HG03139 (cell line): ENCODE data around the gene PPP2R2B.
"Not testable (repeated sequence)": the region's sequence is repeated elsewhere in the genome, so short reads cannot be mapped to it uniquely, and the experiment has no call there.

Source experiments
- ATAC-seq: cut with Tn5 transposase; IDR thresholded peaks from one replicate; pipeline ENCODE4 v1.9.1; 2021; ENCODE audit not compliant: unreplicated experiment

The PPP2R2B gene

DNA sequence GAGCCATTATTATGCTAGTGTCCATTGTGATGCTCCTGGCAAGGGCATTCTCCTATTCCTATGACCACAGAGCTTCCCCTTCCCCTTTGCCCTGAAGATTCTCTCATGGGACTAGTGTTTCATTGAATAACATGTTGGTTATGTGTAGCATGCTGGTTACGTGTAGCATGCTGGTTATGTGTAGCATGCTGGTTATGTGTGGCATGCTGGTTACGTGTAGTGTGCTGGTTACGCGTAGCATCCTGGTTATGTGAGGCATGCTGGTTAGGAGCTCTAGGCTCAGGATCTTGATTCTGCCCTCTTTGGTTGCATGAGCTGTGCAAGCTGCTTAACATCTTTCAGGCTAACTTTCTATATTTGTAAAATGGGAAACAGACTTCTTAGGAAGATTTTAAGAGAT lies 316.1 kb downstream of the PPP2R2B start:
- ATAC-seq = no peak

DNA sequence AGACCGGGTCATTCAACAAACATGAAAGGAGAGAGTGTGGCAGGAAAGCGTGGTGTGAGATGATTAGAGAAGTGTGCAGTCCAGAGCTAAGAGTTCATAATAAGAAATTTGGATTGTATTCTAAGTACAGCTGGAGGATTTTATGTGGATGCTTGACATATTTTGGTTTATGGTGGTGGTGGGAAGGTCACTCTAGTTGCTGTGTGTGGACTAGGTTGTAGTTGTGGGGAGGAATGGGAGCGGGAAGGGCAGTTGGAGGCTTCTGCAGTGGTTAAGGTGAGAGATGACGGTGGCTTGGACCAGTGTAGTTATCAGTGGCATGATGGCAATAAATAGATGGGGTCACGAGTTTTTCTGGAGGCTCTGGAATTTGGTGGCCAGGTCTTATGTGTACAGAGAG lies 316.8 kb downstream of the PPP2R2B start:
- no peak for ATAC-seq

GRCh38 chr5:146560205-146560812 lies 318.2 kb downstream of the PPP2R2B start:
- ATAC-seq = no peak

DNA sequence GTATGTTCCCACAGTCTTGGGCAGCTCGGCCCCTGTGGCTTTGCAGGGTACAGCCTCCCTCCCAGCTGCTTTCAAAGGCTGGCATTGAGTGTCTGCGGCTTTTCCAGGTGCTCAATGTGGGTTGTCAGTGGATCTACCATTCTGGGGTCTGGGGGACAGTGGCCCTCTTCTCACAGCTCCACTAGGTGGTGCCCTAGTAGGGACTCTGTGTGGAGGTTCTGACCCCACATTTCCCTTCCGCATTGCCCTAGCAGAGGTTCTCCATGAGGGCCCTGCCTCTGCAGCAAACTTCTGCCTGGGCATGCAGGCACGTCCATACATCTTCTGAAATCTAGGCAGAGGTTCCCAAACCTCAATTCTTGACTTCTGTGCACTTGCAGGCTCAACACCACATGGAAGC lies 321.7 kb downstream of the PPP2R2B start:
- not testable (repeated sequence) for ATAC-seq

- ATAC-seq = no peak
These were observed 325.1 kb downstream of the PPP2R2B start for GRCh38 chr5:146553446-146553845.

DNA sequence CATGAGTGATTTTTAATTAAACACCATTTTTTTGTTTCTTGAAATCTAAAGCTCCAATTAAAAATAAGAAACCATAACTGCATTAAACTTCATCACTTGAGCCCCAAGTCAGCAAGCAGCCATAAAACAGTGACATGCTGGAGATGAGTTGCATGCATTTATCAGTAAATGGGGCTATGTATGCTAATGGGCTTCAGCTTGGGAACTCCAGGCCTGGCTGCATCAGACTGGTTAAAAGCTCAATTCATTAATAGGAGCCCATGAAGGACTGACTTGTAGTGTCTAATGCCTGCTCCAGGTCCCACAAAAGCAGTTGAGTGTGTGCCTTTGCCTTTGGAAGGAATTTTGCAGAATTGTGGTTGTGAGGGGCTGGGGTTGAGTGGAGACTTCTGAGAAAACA lies 328.9 kb downstream of the PPP2R2B start:
- no peak for ATAC-seq

DNA sequence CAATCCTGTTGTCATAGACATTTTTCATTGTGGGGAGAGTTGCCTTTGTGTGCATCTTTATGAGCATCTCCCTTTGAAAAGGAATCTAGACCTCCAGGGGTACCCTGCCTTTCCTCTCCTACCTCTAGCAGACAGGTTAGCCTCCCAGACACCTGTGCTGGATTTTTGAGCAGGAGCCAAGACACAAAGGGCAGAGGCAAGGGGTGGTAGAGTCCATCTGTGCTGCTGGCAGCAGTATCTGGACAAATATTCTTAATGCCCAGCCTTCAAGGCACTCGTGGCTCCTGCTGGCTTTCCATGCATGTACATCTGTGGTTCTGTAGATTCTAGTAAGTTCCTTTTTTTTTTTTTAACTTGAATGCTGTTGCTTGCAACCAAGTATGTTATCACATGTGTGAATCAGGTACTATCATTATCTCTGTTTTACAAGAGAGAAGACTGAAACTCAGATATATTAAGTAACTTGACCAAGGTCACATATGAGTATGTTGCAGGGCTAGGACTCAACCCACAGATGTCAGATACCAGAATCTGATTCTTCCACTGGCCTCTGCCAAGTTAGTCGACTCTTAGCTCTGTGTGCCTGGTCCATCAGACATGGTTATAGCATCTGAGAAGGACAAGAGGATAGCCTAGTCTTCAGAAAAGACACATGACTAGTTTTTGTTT lies 329.6 kb downstream of the PPP2R2B start:
- ATAC-seq = no peak

GRCh38 chr5:146544232-146544631 lies 334.3 kb downstream of the PPP2R2B start:
- ATAC-seq = no peak

DNA sequence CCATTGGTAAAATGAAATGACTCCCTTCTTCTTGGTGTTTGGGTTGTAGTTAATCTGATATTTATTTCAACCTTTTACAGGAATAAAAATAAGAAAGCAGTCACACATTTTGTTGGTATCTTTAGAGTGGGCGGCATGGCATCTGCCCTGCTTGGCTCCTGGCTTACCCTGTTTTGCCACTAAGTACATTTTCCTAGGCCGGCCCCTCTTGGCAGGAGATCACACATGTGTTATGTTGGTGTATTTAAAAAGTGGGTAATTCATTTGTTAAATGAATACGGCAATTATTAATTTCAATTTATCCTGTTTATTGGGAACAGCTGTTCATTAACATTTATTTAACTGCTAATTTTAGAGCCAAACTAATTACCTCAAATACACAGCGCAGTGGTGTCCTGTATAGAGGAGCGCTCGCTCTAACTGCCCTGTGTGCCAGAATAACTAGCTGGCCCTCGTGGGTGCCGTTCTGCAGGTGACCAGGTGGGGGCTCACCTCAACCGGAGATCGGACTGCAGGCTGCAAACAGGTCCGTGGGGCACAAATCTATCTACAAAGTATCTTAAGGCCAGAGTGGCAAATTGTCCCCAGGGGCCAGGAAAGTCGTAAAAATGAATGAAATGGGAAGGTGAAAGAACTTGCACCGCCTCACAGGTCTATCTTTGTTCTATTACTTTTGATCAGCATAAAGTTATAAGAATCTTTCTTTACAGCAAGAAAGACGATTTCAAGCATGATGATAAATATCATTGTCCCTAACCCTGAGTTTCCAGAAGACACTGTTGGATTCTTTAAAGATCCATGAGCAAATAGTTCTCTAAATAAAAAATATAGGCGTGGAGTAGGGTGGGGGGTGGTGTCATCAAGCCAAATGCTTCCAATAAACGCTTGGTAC lies 336.4 kb downstream of the PPP2R2B start:
- peak; percentile 91 for ATAC-seq

DNA sequence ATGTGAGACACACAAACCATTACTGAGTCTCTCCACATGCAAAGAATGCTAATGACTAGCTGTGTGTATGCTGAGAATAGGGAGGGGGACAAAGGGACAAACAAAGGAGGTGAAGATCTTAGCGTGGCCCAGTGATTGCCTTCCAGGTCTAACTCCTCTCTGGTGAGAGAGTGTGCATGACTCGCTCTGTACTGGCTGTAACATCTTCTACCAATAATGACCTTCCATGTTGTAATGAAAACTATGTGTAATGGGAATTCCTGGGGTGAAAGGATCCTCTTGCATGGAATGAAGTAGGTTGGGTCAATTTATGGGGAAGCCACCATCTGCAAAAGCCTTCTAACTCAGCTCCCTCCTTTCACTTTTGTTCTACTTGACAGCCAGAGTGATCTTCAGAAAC lies 338.1 kb downstream of the PPP2R2B start:
- no peak for ATAC-seq

- no peak for ATAC-seq
These were observed 338.6 kb downstream of the PPP2R2B start for GRCh38 chr5:146539973-146540372.

DNA sequence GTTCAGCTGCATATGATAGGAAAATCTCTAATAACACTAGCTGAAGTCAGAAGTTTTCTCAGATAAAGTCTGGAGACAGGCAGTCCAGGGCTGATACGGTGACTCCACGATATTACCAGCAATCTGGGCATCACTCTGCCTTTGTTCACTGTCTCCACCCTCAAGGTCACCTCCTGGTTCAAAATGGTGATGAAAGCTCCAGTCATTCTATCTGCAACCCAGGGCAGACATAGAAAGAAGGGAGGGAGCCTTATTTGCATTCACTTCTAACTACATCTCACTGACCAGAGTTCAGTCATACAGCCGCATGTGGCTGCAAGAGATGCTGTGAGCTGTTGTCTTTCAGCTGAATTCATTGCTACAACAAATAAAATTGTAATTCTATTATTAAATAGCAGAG lies 340.1 kb downstream of the PPP2R2B start:
- ATAC-seq = no peak

DNA sequence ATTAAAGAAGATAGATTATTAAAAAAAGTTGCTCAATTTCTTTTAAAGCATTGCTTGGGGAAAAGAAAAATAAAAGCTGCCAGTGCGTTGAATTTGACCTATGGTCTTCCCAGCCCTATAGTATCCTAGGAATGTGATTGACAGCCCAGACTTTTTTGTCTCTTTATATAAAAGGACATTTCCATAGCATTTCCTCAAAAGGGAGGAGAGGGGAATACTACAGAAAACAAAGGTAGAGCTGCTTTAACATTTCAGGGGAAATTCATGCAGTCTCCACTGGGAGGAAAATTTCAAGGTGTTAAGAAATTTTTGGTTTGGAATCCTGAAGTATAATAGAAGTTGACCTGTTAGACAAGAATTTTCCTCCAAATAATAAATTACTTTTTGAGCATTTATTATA lies 344.7 kb downstream of the PPP2R2B start:
- ATAC-seq = no peak

DNA sequence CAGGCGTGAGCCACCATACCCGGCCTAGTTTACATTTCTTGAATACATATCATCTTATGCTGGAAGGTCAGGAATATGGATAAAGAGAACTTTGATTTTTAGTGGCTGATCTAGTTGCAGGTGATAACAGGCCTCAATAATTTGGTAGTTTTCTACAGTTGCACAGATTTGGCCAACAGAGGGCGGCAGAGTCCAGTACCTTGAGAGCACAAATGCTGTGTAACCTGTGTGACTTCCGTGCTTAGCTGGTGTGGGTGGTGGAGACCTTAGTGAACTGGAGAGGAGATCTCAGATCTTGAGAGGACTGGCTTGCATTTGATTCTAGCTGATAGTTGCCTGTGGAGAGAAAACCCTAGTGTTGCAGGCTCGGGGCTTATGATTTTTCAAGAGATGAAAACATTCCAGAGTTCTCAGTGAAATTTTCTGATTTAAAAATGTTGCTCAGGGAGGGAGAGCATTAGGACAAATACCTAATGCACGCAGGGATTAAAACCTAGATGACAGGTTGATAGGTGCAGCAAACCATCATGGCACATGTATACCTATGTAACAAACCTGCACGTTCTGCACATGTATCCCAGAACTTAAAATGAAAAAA lies 345.2 kb downstream of the PPP2R2B start:
- ATAC-seq = peak; percentile 91
